Measurements from ENCODE around the gene FADS6.

- TF ChIP-seq SUZ12 (IDR thresholded peaks at IDR 0.05; ENCODE audit: extremely low read depth, insufficient read depth, insufficient read length) (no peak), ZNF274 (IDR thresholded peaks at IDR 0.05; ENCODE audit: low read depth, low read length) (no peak), YY1 (IDR thresholded peaks at IDR 0.05; ENCODE audit: insufficient read depth, insufficient read length) (no peak)
These were observed 21.9 kb downstream of the FADS6 start for GRCh38 chr17:74871356-74872076.
